ENCODE measurements around the gene FAM117A. TPM values are rescaled to one million over a fixed set of nuclear protein-coding genes. Genes with fewer than 3 reads are reported as not detected.

Gene FAM117A
- total and polyA plus RNA-seq, 2 of the 8 experiments (the other 6 are each of a cell fraction or from before 2014, with no cell fraction given) = 28.4 to 45.7 TPM

GRCh38 chr17:49677134-49677932 is 86.6 kb downstream of the FAM117A start (continued):
- TF ChIP-seq POU5F1 (IDR thresholded peaks at IDR 0.05; ENCODE audit: low read depth, low read length) = no peak
- TF ChIP-seq, protein P1, sequence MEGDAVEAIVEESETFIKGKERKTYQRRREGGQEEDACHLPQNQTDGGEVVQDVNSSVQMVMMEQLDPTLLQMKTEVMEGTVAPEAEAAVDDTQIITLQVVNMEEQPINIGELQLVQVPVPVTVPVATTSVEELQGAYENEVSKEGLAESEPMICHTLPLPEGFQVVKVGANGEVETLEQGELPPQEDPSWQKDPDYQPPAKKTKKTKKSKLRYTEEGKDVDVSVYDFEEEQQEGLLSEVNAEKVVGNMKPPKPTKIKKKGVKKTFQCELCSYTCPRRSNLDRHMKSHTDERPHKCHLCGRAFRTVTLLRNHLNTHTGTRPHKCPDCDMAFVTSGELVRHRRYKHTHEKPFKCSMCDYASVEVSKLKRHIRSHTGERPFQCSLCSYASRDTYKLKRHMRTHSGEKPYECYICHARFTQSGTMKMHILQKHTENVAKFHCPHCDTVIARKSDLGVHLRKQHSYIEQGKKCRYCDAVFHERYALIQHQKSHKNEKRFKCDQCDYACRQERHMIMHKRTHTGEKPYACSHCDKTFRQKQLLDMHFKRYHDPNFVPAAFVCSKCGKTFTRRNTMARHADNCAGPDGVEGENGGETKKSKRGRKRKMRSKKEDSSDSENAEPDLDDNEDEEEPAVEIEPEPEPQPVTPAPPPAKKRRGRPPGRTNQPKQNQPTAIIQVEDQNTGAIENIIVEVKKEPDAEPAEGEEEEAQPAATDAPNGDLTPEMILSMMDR (IDR thresholded peaks at IDR 0.05; ENCODE audit: control extremely low read depth in 1 of 3, insufficient read depth in 1 of 3, low read depth in 1 of 3, low read length in 3 of 3) = no peak
- TF ChIP-seq SP4 (IDR thresholded peaks at IDR 0.05; ENCODE audit: low read length) = peak; percentile 56; the same call in 1 of the 2 replicates
- no peak for TF ChIP-seq RBBP5 (IDR thresholded peaks at IDR 0.05; ENCODE audit: borderline replicate concordance, low read depth, low read length)
- peak; percentile 6 for TF ChIP-seq TAF7 (optimal IDR thresholded peaks at IDR 0.05; ENCODE audit: borderline replicate concordance, low read depth, low read length)
- TF ChIP-seq, protein P2, sequence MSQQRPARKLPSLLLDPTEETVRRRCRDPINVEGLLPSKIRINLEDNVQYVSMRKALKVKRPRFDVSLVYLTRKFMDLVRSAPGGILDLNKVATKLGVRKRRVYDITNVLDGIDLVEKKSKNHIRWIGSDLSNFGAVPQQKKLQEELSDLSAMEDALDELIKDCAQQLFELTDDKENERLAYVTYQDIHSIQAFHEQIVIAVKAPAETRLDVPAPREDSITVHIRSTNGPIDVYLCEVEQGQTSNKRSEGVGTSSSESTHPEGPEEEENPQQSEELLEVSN (IDR thresholded peaks at IDR 0.05) = no peak
- TF ChIP-seq GABPA (IDR thresholded peaks at IDR 0.05; ENCODE audit: borderline replicate concordance, insufficient read depth, low read length) = no peak
- peak; percentile 55 for TF ChIP-seq TAF1 (IDR thresholded peaks at IDR 0.05; ENCODE audit: low read depth, low read length)
- TF ChIP-seq CHD1 (IDR thresholded peaks at IDR 0.05; ENCODE audit: low read depth, low read length) = no peak
- TF ChIP-seq, protein P3, sequence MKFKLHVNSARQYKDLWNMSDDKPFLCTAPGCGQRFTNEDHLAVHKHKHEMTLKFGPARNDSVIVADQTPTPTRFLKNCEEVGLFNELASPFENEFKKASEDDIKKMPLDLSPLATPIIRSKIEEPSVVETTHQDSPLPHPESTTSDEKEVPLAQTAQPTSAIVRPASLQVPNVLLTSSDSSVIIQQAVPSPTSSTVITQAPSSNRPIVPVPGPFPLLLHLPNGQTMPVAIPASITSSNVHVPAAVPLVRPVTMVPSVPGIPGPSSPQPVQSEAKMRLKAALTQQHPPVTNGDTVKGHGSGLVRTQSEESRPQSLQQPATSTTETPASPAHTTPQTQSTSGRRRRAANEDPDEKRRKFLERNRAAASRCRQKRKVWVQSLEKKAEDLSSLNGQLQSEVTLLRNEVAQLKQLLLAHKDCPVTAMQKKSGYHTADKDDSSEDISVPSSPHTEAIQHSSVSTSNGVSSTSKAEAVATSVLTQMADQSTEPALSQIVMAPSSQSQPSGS (IDR thresholded peaks at IDR 0.05; ENCODE audit: low read length) = no peak
- TF ChIP-seq POLR2AphosphoS5 (IDR thresholded peaks at IDR 0.05; ENCODE audit: low read depth, low read length) = peak; percentile 70
- no peak for TF ChIP-seq RAD21 (IDR thresholded peaks at IDR 0.05 in 1 of 2, conservative IDR thresholded peaks at IDR 0.05 in 1 of 2; ENCODE audit: low read depth in 2 of 2, low read length in 2 of 2)
- TF ChIP-seq HDAC6 (IDR thresholded peaks at IDR 0.05; ENCODE audit: low read depth, low read length) = no peak

Measured in H1 (cell line).